Astrocyte of the cerebellum (primary cell): Measurements from ENCODE around the gene ARHGAP26.

Experiments
- DNase-seq: peaks from one replicate; pipeline ENCODE4 v3.0.0-alpha.2; 2011; ENCODE audit warnings: low read depth
- H3K4me3 ChIP-seq: 2 replicates; pipeline ENCODE4 v1.5.1; 2011; ENCODE audit warnings: mild to moderate bottlenecking, low read depth, low read length, moderate library complexity
- in situ Hi-C: cut with HindIII; loops from 2 replicates; pipeline ENCODE4 v1.10.0; 2017; ENCODE audit warnings: low sequenced_read_pairs
- TF ChIP-seq, protein P1 (sequence below): IDR thresholded peaks from 2 replicates; pipeline ENCODE4 v1.5.1; 2012; ENCODE audit warnings: low read length, low read depth, moderate library complexity, mild to moderate bottlenecking; ENCODE audit errors: missing control alignments

ARHGAP26 gene

DNA sequence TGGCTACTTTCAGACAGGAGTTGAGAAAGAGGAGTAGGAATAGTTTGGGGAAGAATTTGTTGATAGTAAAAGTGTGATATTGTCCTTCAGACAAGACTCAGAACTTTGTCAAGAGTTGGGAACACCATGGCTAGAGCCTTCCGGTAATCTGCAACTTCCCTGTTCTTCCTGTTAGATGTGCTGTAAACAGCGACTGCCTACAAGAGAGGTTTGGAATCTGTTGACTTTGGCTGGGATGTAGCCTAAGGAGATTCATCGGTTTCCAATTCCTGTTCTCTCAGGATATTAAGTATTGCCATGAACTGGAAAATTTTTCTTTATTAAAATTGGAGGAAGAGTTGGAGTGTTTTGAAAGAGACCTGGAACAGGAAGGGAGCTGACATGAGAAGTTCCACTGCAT lies 43.9 kb downstream of the ARHGAP26 start:
- no peak for DNase-seq
- no peak overlapping the region for H3K4me3 ChIP-seq
- in situ Hi-C loops: no loop called here
- TF ChIP-seq, protein P1, sequence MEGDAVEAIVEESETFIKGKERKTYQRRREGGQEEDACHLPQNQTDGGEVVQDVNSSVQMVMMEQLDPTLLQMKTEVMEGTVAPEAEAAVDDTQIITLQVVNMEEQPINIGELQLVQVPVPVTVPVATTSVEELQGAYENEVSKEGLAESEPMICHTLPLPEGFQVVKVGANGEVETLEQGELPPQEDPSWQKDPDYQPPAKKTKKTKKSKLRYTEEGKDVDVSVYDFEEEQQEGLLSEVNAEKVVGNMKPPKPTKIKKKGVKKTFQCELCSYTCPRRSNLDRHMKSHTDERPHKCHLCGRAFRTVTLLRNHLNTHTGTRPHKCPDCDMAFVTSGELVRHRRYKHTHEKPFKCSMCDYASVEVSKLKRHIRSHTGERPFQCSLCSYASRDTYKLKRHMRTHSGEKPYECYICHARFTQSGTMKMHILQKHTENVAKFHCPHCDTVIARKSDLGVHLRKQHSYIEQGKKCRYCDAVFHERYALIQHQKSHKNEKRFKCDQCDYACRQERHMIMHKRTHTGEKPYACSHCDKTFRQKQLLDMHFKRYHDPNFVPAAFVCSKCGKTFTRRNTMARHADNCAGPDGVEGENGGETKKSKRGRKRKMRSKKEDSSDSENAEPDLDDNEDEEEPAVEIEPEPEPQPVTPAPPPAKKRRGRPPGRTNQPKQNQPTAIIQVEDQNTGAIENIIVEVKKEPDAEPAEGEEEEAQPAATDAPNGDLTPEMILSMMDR: no peak

GRCh38 chr5:142815469-142815868 lies 45.3 kb downstream of the ARHGAP26 start:
- DNase-seq: no peak
- H3K4me3 ChIP-seq: no peak overlapping the region
- TF ChIP-seq, protein P1: no peak
- in situ Hi-C loops: no loop called here

GRCh38 chr5:142816531-142817430 lies 46.6 kb downstream of the ARHGAP26 start:
- H3K4me3 ChIP-seq: no peak overlapping the region
- no peak for DNase-seq
- in situ Hi-C loops: no loop called here
- TF ChIP-seq, protein P1: no peak

GRCh38 chr5:142817949-142818431 lies 47.8 kb downstream of the ARHGAP26 start:
- DNase-seq: no peak

GRCh38 chr5:142819292-142819691 lies 49.1 kb downstream of the ARHGAP26 start:
- no peak overlapping the region for H3K4me3 ChIP-seq
- TF ChIP-seq, protein P1: no peak
- DNase-seq: no peak
- in situ Hi-C loops: no loop called here

More at GRCh38 chr5:142817949-142818431, 47.8 kb downstream of the ARHGAP26 start:
- TF ChIP-seq, protein P1: no peak
- in situ Hi-C loops: no loop called here
- no peak overlapping the region for H3K4me3 ChIP-seq

DNA sequence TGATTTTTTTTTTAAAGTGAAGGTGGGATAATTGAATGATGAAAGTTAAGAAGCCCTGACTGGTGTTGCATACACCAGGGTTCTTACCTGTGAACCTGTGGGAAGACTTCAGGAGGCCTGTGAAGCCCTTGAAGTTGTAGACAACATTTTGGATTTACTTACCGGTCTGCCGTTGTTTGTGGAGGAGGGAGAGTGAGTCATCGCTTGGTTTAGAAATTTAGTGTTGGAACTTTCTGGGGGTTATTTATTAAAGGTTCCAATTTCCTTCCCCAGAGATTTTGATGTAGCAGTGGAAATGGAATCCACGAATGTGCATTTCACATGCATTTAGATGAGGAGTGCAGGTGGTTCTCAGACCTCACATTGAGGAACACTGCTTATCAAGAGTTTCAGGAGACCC lies 49.6 kb downstream of the ARHGAP26 start:
- no peak for DNase-seq
- TF ChIP-seq, protein P1: no peak
- in situ Hi-C loops: no loop called here

More for the DNA sequence above, 49.6 kb downstream of the ARHGAP26 start:
- no peak overlapping the region for H3K4me3 ChIP-seq
